Heart left ventricle (tissue), 13 donors: ENCODE results near the gene ARL5C.

Experiments
- CTCF ChIP-seq, 12 donors: fragments of 200-600 bp; sonication (generic) in 4 of 12; IDR thresholded peaks; one replicate each; pipeline versions ENCODE4 v1.5.0 to v1.8.0; 2018 to 2022; ENCODE audit warnings: antibody characterized with exemption in 12 of 12, mild to moderate bottlenecking in 5 of 12
- POLR2A ChIP-seq, 2 donors: fragments of 450-650 bp; IDR thresholded peaks; one replicate each; pipeline ENCODE4 v1.6.1; 2017; ENCODE audit warnings: antibody characterized with exemption in 2 of 2, mild to moderate bottlenecking in 2 of 2, moderate library complexity in 2 of 2
- donor health status: ischemic (EF 13 %, LVEDD 7.1; RV severe dilation, severe dysfunction).
- donor health status: DM: no; HTN: yes; CAD: no.
- donor health status: DM: no; HTN: no; CAD: no.
- donor health status: ischemic (EF 25% LVEDD 6.9; RV normal size, moderate dysfunction).
- donor health status: ischemic (EF 25% LVEDD 5.7; RV mildly dilated, moderate dysfunction).
- donor health status: ischemic (EF 35%, LVEDD 5.7; RV mildly dilated, moderate dysfunction).
- donor health status: nonischemic (EF 11% LVEDD 7.7; RV severe dilation, severe dysfunction).
- donor health status: DM: yes; HTN: yes; CAD: no.
- donor health status: PGD.
- donor health status: ischemic (EF 29% LVEDD 5.4; RV normal size, mild dysfunction).
- donor health status: nonischemic (EF 23%, LVEDD 6.1; RV moderate dilation, normal function).

- TF ChIP-seq CTCF (IDR thresholded peaks at IDR 0.05) (no peak), POLR2A (IDR thresholded peaks at IDR 0.05) (no peak)
Measured at GRCh38 chr17:39139161-39139511, 26.8 kb downstream of the ARL5C start.
